HG02678 (cell line): ENCODE results near the gene TMA7B.
"Not testable (repeated sequence)": the region's sequence is repeated elsewhere in the genome, so short reads cannot be mapped to it uniquely, and the experiment has no call there.

Experiments
- ATAC-seq: cut with Tn5 transposase; IDR thresholded peaks from one replicate; pipeline ENCODE4 v1.9.1; 2021; ENCODE audit warnings: mild to moderate bottlenecking, moderate library complexity; ENCODE audit not compliant: unreplicated experiment

Gene TMA7B

GRCh38 chr22:39979048-39979447 lies 18.9 kb downstream of the TMA7B start:
- ATAC-seq, result no peak

DNA sequence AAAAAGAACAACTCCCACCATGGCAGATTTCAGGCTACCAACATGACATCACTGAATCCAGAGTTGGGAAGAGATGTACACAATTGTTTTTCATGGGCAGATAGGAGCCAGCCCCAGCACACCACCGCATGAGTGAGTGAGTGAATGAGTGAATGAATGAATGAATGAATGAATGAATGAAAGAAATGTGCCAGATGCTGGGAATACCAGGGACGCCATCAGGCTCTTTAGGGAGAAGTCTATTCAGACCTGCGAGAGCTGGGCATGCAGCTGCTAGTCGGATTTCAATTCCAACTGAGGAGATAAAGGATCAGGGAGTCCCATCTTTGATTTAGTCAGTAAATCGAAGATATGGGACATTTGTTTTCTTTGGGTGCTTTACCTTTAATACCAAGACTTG lies 19.3 kb downstream of the TMA7B start:
- no peak for ATAC-seq

GRCh38 chr22:39980596-39980995 lies 20.4 kb downstream of the TMA7B start:
- no peak for ATAC-seq

GRCh38 chr22:39983346-39983745 lies 23.1 kb downstream of the TMA7B start:
- no peak for ATAC-seq

GRCh38 chr22:39984006-39984405 lies 23.8 kb downstream of the TMA7B start:
- ATAC-seq, result no peak

DNA sequence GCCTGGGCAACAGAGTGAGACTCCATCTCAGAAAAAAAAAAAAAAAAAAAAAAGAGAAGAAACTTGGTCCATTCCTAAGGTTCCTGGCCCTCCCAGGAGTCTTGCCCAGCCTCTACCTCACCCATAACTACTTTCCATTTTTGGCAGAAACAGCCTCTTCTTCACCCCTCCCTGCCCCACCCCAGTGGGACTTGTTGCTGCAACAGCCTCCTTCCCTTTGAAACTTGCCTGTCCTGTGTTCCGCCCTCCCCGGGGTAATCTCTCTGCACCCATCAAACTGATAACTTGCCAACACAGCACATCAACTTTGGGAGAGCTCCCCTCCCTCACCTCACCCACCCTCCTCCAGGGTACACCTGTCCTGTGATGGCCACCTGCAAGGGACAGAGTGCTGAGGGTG lies 24.5 kb downstream of the TMA7B start:
- no peak for ATAC-seq

GRCh38 chr22:39985383-39986035 lies 25.3 kb downstream of the TMA7B start:
- no peak for ATAC-seq

GRCh38 chr22:39988386-39989114 lies 28.4 kb downstream of the TMA7B start:
- no peak for ATAC-seq

DNA sequence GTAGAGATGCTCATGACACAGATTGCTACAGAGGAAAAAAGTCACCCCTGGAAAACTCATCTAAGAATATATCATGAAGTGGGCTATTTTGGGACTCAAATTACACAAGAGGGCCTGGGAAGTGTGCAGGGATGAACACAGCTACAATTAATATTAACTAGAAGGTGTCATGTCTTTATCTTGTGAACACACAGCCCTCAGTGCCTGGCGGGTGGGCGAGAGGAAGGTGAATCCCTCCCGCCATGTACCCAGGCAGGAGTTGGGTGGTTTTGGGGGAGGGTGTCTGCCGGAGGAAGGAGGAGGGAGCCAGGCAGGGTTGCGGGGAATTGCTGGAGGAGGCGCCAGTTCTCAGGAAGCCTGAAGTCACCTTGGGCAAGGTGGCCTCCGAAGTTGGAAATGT lies 29.4 kb downstream of the TMA7B start:
- no peak for ATAC-seq

DNA sequence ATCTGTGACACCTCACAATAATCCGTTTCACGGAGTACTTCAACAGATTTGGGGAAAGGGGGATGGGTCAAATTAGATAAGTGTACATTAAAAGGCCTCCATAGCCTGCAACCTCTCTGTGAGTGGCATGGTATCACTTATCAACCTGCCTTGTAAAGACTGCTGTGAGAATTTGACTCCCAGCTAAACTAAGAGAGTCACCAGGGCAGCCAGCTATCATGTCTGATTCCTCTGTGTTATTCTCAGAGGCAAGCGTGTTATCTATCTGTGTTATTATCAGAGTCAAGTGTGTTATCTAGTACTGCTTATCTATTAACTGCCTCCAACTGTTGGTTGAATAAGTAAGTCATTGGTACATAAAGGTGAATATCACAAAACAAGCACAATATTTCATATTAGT lies 30.5 kb downstream of the TMA7B start:
- no peak for ATAC-seq

GRCh38 chr22:39991159-39991860 lies 31.1 kb downstream of the TMA7B start:
- ATAC-seq, result no peak

DNA sequence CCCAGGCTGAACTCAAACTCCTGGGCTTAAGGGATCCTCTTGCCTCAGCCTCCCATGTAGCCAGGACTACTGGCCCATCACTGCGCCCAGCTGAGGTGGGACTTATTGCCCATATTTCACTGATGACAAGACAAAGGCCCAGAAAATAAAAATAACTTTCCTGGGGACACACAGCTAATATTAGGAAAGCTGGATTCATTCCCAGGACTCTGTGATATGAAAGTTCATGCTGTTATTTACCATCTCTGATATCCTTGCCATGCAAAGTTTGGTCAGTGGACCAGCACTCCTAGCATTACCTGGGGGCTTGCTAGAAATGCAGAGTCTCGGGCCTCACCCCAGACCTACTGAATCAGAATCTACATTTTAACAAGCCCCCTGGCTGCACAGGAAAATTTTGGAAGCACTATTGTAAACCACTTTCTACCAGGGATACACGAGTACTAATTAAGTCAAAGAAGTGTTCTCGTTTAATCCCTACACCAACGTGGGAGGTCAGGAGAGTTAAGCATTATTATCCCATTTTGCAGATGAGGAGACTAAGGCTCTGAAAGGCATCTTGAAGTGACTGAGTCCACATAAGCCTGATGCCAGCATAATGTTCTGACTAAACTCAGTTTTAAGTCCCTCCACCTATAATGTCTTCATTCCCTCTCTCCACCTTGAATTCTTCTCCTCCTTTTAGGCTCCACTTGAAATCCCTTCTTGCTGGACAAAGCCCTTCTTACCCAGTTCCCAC lies 32.1 kb downstream of the TMA7B start:
- no peak for ATAC-seq

GRCh38 chr22:39992894-39993293 lies 32.7 kb downstream of the TMA7B start:
- not testable (repeated sequence) for ATAC-seq

DNA sequence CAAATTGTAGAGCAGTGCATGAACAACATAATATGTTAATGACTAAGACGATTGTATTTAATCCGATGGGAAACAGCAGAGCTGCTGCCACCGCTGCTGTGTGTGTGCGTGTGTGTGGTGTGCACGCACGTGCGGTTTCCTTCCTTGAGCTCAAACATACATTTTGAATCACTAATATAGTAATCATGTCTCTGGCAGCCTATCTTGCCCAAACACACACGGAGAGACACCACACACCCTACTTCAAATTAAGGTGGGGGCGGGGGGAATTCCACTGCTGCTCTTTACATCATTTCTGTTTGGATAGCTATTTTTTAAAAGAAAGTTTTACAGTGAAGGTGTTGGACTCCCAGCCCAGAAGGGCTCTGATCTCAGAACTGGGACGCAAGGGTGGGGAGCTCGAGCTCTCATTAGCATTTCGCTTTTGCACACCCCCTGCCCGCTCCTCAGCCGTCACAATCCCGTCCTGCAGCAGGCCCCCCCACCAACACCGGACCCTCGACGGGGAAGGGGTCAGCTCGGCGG lies 33.9 kb downstream of the TMA7B start:
- ATAC-seq, result no peak

DNA sequence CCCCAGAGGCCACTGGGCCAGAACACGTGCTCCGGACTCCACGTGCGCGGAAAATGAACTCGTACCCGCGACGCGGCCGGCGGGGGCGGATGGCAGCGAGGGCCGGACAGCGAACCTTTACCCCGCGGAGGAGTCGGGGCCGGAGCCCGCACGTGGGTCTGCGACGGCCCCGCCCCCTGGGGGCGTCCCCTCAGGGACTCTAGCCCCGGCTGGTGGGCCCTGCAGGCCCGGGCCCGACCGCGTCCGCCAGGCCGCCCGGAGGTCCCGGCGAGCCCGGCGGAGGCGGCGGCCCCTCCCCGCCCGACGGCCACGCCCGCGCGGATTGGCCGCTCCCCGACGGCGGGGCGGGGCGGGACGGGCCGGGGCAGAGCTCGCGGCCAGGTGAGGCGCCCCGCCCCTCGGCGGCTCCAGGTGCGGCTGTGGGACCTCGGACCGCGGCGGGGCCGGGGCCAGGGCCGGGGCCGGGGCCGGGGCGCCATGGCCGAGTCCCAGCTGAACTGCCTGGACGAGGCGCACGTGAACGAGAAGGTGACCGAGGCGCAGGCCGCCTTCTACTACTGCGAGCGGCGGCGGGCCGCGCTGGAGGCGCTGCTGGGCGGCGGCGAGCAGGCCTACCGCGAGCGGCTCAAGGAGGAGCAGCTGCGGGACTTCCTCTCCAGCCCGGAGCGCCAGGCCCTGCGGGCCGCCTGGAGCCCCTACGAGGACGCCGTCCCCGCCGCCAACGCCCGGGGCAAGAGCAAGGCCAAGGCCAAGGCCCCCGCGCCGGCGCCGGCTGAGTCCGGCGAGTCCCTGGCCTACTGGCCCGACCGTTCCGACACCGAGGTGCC lies 34.6 kb downstream of the TMA7B start, which contains the start of gene FAM83F:
FAM83F (plus strand) TSS at position 389 of the 827 bp plus-strand sequence; CDS start at position 478, 89 bp downstream.
- ATAC-seq, result no peak

DNA sequence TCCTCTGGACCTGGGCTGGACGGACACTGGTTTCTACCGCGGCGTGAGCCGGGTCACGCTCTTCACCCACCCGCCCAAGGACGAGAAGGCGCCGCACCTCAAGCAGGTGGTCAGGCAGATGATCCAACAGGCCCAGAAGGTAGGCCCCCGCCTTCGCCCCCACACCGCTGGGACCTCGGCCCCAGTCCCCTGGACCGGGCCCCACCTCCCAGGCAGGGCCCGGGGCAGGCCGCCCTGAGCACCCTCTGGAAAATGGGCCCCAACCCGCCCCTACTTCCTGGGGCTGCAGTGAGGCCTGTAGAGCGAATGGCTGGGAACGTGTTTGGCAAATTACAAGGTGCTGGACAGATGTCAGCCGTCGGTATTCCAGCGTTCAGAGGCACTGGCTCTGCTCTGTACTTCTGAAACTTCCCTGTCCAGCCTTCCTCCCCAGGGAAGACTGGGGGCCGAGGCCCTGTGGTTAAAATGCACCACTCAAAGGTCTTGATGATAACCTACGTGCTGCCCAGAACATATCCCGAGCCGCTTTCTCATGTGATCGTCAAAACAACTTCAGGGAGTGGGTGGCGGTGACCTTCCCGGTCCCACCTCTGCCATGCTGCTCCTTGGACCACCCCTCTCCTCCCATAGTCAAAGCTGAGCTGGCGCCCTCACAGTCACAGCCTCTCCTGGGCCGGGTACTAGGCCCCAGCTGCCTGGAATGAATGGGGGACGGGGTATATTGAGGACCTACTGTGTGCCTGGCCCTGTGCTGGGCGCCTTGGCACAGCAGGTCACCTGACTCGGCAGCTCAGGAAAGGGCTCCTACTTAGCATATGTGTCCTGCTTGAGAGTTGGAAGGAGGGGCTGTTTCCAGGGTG lies 35.4 kb downstream of the TMA7B start:
- no peak for ATAC-seq

GRCh38 chr22:39996732-39997131 lies 36.5 kb downstream of the TMA7B start:
- no peak for ATAC-seq

GRCh38 chr22:39997421-39997820 lies 37.2 kb downstream of the TMA7B start:
- ATAC-seq, result no peak
